ENCODE data around the gene LRG1. TPM values are rescaled to one million over a fixed set of nuclear protein-coding genes. Genes with fewer than 3 reads are reported as not detected.

Gene LRG1
- polyA plus RNA-seq, 1 of the 3 experiments (the other 2 are of a cell fraction) = 0.12 TPM

DNA sequence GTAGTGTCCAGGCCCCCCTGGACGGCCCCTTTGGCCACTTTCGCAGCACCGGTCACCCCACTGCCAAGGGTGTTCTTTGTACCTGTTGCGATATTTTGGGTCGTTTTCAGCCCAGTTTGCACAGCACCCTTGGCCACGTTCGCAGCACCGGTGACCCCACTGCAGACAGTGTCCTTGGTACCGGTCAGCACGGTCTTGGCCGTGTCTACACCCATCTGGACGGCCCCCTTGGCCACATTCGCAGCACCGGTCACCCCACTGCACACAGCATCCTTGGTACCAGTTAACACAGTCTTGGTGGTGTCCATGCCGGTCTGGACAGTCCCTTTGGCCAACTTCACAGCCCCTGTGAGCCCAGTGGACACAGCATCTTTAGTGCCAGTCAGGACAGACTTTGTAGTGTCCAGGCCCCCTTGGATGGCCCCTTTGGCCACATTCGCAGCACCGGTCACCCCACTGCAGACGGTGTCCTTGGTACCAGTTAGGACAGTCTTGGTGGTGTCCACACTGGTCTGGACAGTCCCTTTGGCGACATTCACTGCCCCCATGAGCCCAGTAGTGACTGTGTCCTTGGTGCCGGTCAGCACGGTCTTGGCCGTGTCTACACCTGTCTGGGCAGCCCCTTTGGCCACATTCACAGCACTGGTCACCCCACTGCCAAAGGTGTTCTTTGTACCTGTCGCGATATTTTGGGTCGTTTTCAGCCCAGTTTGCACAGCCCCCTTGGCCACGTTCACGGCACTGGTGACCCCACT is 28.4 kb downstream of the LRG1 start:
- Histone ChIP-seq H3K27ac (ENCODE audit: low read depth in 2 of 2, low read length in 1 of 2) (no peak overlapping the region), H3K9ac (no peak overlapping the region), H4K20me1 (ENCODE audit: insufficient read depth) (no peaks in the 10 kb centered on the region), H3K9me2 (no peaks in the 10 kb centered on the region), H3K79me2 (ENCODE audit: insufficient read depth) (no peaks in the 10 kb centered on the region), H3K27me3 (ENCODE audit: insufficient read depth) (no peaks in the 10 kb centered on the region), H3F3A (replicated peaks; ENCODE audit: insufficient read depth) (no peaks in the 10 kb centered on the region), H3K4me2 (no peak overlapping the region), H3K4me1 (ENCODE audit: control insufficient read depth in 1 of 2, insufficient read depth in 2 of 2, low read depth in 1 of 2, low read length in 1 of 2) (0 out of 4 replicates have a peak, but pooled peaks cover 0 to 4% of the 10 kb centered on the region in 2 experiments), H3K36me3 (replicated peaks in 1 of 2; ENCODE audit: control insufficient read depth in 1 of 2, insufficient read depth in 2 of 2, low read length in 1 of 2) (no peaks in the 10 kb centered on the region), H2AFZ (ENCODE audit: low read depth) (no peak overlapping the region), H3K9me3 (no peaks in the 10 kb centered on the region), H3K4me3 (ENCODE audit: low read depth in 2 of 2, low read length in 1 of 2) (no peak overlapping the region)
- ChIA-PET POLR2A (no interaction called here), CTCF (no interaction called here)
- DNase-seq = no peak
- 60% methylated on average over 18 of the region's 27 CpGs for WGBS (ENCODE audit: low lambda C conversion rate)
- TF ChIP-seq NRF1 (IDR thresholded peaks at IDR 0.05; ENCODE audit: low read depth, low read length) = no peak
- TF ChIP-seq ELF1 (IDR thresholded peaks at IDR 0.05) = no peak
- TF ChIP-seq GABPA (IDR thresholded peaks at IDR 0.05; ENCODE audit: low read depth) = no peak
- no peak for TF ChIP-seq ZBTB33 (IDR thresholded peaks at IDR 0.05; ENCODE audit: borderline replicate concordance, low read depth)
- TF ChIP-seq JUND (IDR thresholded peaks at IDR 0.05) = no peak

- no peaks in the 10 kb centered on the region for H3K9me2 ChIP-seq
- POLR2A ChIA-PET = no interaction called here
- H3K79me2 ChIP-seq (ENCODE audit: insufficient read depth) = no peaks in the 10 kb centered on the region
- no peak overlapping the region for H3K4me2 ChIP-seq
- CTCF ChIA-PET = interaction anchor here (2.4 kb wide), 1 partner anchor 13 kb away, joined by 17 read pairs; no protein-coding TSS in a partner anchor
- no peak overlapping the region for H3K9ac ChIP-seq
- H3K36me3 ChIP-seq (replicated peaks in 1 of 2; ENCODE audit: control insufficient read depth in 1 of 2, insufficient read depth in 2 of 2, low read length in 1 of 2) = peaks cover 0 to under 1% of the 10 kb centered on the region in 2 experiments
- no peak overlapping the region for H3K27ac ChIP-seq (ENCODE audit: low read depth in 2 of 2, low read length in 1 of 2)
- WGBS (ENCODE audit: low lambda C conversion rate) = 74% methylated on average over 26 of the region's 37 CpGs
- H3F3A ChIP-seq (replicated peaks; ENCODE audit: insufficient read depth) = no peaks in the 10 kb centered on the region
- H3K4me1 ChIP-seq (ENCODE audit: control insufficient read depth in 1 of 2, insufficient read depth in 2 of 2, low read depth in 1 of 2, low read length in 1 of 2) = 0 out of 4 replicates have a peak, but pooled peaks cover 0 to 7% of the 10 kb centered on the region in 2 experiments
- H3K4me3 ChIP-seq (ENCODE audit: low read depth in 2 of 2, low read length in 1 of 2) = no peak overlapping the region
- no peaks in the 10 kb centered on the region for H3K27me3 ChIP-seq (ENCODE audit: insufficient read depth)
- no peaks in the 10 kb centered on the region for H4K20me1 ChIP-seq (ENCODE audit: insufficient read depth)
- no peak for TF ChIP-seq GABPA (IDR thresholded peaks at IDR 0.05; ENCODE audit: low read depth)
- TF ChIP-seq CTCF (IDR thresholded peaks at IDR 0.05) = no peak
- TF ChIP-seq EP300 (IDR thresholded peaks at IDR 0.05; ENCODE audit: borderline replicate concordance in 1 of 2, low read depth in 1 of 2, low read length in 1 of 2) = no peak
- no peak for TF ChIP-seq FOSL2 (IDR thresholded peaks at IDR 0.05; ENCODE audit: borderline replicate concordance, low read depth)
- no peak for TF ChIP-seq JUND (IDR thresholded peaks at IDR 0.05)
- TF ChIP-seq REST (IDR thresholded peaks at IDR 0.05; ENCODE audit: low read depth, low read length) = no peak
- TF ChIP-seq, protein P1, sequence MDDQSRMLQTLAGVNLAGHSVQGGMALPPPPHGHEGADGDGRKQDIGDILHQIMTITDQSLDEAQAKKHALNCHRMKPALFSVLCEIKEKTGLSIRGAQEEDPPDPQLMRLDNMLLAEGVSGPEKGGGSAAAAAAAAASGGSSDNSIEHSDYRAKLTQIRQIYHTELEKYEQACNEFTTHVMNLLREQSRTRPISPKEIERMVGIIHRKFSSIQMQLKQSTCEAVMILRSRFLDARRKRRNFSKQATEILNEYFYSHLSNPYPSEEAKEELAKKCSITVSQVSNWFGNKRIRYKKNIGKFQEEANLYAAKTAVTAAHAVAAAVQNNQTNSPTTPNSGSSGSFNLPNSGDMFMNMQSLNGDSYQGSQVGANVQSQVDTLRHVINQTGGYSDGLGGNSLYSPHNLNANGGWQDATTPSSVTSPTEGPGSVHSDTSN (IDR thresholded peaks at IDR 0.05) = no peak
- no peak for TF ChIP-seq TCF12 (IDR thresholded peaks at IDR 0.05)
- no peak for TF ChIP-seq GATA2 (CRISPR knock-in tag; IDR thresholded peaks at IDR 0.05)
- no peak for TF ChIP-seq TAF1 (IDR thresholded peaks at IDR 0.05; ENCODE audit: borderline replicate concordance, low read depth, low read length)
- TF ChIP-seq RXRA (IDR thresholded peaks at IDR 0.05; ENCODE audit: borderline replicate concordance, low read depth) = no peak
- TF ChIP-seq MAX (IDR thresholded peaks at IDR 0.05; ENCODE audit: low read depth) = no peak
- no peaks in the 10 kb centered on the region for H3K9me3 ChIP-seq
- DNase-seq = no peak
- no peak overlapping the region for H2AFZ ChIP-seq (ENCODE audit: low read depth)
These were observed 29.2 kb downstream of the LRG1 start for GRCh38 chr19:4510435-4511255.

All from SK-N-SH (cell line).